Bronchial smooth muscle cell (primary cell): ENCODE data around the gene ASB5. TPM values are rescaled to one million over a fixed set of nuclear protein-coding genes. Genes with fewer than 3 reads are reported as not detected.

Experiments used
- total RNA-seq: library from RNA; depleted of rRNA; stranded (reverse); fragments of >200 nt; gene quantifications from 2 replicates; pipeline ENCODE4 v1.2.1, GENCODE V29; 2014

ASB5 gene, protein sequence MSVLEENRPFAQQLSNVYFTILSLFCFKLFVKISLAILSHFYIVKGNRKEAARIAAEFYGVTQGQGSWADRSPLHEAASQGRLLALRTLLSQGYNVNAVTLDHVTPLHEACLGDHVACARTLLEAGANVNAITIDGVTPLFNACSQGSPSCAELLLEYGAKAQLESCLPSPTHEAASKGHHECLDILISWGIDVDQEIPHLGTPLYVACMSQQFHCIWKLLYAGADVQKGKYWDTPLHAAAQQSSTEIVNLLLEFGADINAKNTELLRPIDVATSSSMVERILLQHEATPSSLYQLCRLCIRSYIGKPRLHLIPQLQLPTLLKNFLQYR
- total RNA-seq = 0.26 and 0.47 TPM in 2 replicates

DNA sequence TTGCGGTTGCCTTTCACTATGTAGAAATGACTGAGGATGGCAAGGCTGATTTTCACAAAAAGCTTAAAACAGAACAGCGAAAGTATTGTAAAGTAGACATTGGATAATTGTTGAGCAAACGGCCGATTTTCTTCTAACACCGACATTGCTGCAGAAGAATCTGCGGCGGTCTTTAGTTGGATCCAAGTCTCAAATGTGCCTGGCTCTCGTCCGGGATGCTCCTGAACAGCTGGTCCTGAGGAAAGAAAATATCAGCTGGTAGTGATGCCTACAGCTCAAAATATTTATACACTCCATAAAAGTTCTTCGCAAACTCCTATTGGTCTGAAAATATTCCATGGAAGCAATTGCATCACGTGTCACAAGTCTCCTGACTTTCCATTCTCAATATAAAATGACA is at the start of gene ASB5:
ASB5 (minus strand) TSS at position 260 of the 400 bp plus-strand sequence; CDS start at position 146, 114 bp downstream.

DNA sequence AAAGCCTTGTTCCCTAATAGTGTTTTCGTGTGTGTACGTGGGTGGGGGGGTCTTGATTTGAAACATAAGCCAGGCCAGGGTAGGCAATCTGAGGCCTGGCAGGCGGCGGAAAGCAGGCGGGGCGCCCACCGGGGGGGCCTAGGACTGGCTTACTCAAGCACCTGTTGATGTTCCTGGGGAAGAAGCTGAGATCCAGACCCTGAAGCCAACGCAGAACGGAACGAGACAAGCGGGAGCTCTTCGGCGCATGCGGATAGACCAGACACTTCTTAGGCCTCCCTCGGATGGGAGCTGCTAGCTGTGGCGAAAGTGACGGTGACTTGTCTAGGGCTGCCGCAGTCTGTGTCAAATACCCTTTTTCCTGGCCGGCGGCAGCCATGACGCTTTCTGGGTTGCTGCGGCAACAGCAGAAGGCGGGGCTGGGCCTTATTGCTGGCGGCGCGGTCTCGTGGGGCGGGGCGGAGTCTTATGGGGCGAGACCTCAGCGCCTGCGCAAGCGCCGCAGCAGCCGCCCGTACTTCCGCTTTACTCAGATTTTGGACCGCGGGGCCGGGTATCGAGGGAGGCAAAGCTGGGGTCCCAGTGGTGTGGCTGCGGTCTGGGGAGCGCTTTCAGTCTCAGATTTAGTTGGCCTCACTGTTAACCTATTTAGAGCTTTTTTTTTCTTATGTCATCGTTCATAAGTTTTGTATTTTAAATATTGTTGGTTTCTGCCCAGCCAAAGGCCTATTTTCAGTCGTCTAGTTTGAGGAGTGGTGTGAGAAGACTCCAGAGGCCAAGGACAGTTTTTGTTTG is 73.6 kb downstream of the ASB5 start, which contains the start of gene SPATA4:
SPATA4 (minus strand) TSS at position 402 of the 795 bp plus-strand sequence; CDS start at position 379, 23 bp downstream.

Other genes with a start within 250 kb of the ASB5 start
- 1.4 and 4.3 TPM in 2 replicates for gene WDR17, start 203.4 kb downstream of the ASB5 start, total RNA-seq
- gene SPATA4, start 73.6 kb downstream of the ASB5 start, total RNA-seq = 0.16 TPM in 1 of 2 replicates, not detected in the other
- 76.2 and 94.7 TPM in 2 replicates for gene SPCS3, start 50.7 kb upstream of the ASB5 start, total RNA-seq